GM18858 (cell line): Measurements from ENCODE around the gene HLA-DQB1.

ENCODE experiments used
- ATAC-seq: cut with Tn5 transposase; IDR thresholded peaks from one replicate; pipeline ENCODE4 v1.9.1; 2021; ENCODE audit not compliant: unreplicated experiment

HLA-DQB1 gene

DNA sequence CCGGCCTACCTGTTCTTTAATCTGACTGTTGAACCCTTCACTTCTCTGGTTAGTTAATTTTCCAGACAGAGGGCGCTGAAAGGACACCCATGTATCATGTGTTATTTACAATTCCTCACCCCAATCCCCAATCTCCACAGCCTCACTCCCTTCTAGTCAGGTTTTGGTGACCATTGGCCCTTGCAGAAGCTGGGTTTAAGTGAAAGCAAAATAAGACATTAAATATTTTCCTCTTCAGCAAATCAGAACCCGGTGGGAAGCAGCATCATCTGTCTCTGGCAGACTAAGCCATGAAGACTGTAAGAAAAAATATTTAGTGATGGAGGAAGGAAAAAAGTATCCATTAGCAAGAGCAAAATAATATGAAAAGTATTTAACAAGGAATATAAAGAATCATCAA is 38.6 kb downstream of the HLA-DQB1 start:
- no peak for ATAC-seq

DNA sequence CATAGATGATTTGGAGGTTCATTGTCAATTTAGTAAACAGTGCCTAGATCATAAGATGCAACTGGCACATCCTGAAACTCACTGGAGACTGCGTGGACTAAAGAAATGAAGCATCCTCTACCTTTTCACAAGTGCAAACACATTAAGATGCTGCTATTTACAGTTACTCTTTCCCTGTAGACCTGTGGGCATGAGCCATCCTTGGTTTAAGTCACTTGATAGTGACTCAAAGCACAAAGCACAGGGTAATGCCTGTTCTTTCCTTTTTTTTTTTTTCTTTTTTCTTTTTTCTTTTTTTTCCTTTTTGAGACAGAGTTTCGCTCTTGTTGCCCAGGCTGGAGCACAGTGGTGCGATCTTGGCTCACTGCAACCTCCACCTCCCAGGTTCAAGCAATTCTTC is 39.2 kb downstream of the HLA-DQB1 start:
- ATAC-seq = no peak

DNA sequence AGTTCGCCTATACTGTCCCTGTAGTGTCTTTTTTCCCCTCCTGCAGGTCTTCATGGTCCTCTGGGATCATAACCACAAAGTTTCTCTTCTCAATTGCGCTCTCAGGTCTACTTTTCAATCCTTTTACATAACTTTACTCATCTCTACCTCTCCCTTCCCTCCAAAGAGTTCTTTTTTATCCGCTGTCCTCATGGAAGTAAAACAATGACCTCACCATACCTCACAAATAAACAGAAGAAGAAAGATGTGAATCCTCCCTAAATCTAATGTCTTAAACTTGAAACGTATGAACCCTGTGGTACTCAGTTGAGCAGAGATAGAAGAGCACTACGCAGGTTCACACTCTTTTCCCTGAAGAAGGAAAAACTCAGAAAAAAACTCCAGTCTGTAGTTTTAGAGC is 41.3 kb downstream of the HLA-DQB1 start:
- no peak for ATAC-seq

DNA sequence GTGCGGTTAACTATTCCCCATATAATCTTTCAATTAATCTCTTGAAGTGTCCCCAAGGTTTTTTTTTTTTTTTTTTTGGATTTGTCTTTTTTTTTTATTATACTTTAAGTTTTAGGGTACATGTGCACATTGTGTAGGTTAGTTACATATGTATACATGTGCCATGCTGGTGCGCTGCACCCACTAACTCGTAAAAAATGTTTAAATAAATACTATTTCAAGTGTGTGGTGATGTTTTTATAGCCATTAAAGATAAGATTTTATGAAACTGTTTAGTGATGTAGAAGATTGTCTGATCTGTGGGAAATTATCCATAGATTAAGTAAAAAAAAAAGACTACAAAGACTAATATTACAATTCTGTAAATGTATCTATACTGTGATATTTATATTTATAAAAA is 41.9 kb downstream of the HLA-DQB1 start:
- no peak for ATAC-seq

DNA sequence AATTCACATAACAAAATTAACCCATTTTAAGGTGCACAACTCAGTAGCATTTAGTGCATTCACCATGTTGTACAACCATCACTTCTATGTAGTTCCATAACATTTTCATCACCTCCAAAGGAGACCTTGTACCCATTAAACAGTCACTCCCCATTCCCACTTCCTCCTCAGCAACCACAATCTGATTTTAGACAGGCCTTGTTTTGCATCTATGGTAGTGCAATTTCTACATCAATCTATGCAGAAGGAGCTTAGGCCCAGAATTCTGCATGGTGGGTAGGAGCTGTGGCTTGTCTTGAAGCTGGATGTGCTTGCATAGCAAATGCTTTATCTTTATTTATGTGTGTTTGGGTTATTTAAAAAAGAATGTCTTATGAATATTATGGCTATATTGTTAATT is 42.8 kb downstream of the HLA-DQB1 start:
- no peak for ATAC-seq

DNA sequence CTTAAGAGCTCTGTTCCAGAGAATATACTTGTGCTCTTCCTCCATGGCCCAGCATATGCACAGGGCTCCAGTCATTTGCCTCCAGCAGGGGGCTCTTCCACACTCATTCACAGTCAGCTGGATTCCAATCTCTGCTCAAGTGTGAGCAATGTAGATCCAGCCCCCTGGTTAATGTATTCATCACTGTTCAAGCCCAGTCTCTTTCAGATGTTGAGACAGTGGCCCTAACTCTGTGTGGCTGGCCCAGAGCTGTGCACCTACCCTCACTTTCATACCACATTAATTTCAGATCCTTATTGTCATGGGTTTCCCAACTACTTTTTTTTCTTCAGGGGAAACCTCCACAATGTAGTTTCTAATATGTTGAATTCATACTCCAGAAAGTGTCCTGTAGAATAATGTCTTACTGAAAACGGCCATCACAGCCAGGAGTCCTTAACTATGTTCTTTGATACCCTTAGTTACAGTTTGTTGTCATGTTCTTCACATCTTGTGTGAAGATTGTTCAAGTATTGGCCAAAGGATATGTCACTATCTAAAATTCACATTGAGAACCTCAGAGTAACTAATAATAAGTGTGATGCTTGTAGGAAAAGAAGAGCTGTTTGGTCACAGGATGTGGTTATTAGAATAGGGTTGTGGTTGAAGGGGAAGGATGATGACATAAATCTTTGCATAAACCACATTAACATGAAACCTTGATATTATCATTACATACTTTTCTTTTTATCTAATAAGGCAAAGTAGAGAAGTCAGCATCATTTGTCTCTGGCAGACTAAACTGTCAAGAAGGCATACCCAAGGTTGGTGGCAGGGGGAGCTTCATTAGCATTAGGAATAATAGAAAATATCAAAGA is 43.7 kb downstream of the HLA-DQB1 start:
- ATAC-seq = peak; percentile 70

DNA sequence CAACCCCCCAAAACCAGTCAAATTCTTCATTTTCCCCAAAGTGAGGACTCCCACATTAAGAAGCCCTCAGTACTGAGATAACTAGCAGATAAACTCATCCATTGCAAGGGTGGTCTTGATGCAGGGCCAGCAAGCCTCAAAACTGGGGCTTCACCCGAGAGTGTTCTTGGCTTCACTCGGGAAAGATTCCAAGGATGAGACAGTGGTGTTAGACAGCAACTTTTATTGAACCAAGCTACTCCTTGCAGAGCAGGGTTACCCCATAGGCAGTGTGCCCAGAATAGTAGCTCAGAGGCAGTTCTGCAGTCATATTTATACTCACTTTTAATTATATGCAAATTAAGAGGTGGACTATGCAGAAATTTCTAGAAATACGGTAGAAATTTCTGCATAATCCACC is 45.1 kb downstream of the HLA-DQB1 start:
- ATAC-seq = no peak

DNA sequence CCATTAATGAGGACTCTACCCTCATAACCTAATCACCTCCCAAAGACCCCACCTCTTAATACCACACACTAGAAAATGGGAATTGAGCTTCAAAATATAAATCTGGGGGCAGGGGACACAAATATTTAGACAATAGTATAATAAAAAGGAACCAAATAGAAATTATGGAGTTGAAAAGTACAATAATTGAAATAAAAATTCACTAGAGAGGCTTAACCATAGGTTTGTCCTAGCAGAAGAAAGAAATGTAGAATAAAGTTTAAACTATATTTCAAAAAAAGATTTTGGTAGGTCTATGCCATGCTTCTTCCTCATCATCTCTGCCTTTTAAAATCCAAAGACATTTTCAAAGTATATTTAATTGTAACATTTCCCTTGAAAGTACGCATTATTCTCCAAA is 48.7 kb downstream of the HLA-DQB1 start:
- no peak for ATAC-seq

DNA sequence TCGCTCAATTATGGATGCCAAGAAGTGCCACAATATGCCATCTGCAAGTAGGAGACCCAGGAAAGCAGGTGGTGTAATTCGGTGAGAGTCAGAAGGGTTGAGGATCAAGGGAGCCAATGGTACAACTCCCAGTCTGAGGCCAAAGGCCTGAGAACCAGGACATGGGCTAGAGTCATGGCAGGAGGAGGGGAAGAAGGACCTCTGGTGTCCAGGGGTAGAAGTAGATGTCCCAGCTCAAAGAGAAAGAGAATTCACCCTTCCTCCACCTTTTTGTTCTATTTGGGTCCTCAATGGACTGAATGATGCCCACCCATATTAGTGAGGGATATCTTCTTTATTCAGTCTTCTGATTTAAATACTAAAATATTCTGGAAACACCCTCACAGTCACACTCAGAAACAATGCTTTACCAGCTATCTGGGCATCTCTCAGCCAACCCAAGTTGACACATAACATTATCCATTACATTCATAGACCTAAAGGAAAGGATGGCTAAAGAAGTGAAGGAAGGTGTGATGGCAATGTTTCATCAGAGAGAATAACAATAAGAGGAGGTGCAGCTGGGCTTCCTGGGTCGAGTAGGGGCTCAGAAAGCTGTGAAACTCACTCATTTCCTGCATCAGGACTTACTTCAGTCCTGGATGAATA is 50.4 kb downstream of the HLA-DQB1 start:
- no peak for ATAC-seq

DNA sequence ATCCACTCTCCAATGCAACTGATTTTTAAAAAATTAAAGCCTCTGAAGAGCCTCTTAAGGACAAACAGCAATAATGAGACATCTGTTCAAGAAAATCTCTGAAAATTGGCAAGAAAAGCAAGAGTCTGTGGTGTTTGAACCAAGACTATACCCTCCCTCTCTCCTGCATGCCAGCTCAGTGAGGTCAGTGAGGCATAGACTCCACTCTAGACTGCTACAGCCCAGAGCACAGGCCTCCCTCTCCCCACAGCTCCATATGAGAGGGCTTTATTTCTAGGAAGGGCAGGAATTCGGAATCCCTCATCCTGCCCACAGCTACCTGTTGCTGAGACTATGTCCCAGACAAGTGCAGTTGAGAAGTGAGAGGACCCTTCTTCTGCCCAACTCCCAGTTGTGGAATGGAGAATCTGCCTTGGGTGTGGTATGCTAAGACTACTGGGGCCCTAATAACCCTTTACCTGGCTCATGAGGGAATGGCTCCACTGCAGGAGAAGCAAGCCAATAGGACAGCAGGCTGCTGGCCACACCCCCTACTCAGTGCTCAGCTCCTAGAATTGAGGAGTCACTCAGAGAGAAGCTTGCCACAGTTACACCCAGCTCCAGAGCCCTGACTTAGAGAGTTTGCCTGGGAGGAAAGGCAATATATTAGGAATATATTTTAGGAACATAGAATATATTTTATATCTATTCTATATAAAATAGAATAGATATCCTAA is 51.9 kb downstream of the HLA-DQB1 start:
- no peak for ATAC-seq

DNA sequence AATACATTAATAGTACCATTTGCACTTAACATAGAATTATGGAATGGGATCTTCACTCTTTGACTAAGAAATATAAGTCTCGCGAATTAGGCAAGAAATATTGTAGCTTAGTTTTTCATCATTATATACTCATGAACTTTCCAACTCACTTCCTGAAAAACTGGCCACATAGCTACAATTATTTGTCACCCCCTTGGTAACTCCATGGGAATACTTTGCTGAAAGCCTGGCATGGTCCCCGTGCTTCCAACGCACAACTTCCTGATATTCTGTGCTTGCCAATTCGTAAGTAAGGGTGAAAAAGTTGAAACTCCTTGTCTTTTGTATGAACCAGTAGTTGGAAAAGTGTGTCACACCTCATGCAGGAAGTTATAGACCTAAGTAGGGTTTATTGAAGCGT is 53.0 kb downstream of the HLA-DQB1 start:
- no peak for ATAC-seq

DNA sequence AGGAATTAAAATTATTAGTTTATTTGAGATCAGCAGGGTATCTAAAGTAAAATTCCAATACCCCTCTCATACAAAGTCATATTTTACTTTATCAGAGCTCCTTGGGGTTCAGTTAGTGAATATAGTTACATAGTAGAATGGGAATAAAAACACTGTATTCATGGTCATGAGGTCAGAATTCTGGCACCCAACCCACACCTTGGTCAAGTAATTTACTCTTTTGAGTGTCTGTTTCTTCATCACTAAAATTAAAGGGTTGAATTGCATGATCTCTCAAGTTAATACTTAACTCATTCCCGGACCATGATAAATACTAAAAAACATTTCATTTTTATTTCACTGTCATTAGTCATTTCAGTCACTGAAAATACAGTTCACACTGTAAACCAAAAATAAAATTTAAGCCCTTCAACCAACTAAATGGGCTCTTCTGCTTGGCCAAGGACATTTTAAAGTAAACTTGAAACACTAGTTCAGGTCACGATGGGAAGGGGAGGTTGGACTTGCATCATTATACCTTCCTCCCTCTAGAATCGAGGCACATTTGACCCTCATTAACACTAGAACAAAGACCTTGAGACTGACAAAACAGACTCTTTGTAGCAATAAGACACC is 55.7 kb downstream of the HLA-DQB1 start:
- ATAC-seq = no peak

DNA sequence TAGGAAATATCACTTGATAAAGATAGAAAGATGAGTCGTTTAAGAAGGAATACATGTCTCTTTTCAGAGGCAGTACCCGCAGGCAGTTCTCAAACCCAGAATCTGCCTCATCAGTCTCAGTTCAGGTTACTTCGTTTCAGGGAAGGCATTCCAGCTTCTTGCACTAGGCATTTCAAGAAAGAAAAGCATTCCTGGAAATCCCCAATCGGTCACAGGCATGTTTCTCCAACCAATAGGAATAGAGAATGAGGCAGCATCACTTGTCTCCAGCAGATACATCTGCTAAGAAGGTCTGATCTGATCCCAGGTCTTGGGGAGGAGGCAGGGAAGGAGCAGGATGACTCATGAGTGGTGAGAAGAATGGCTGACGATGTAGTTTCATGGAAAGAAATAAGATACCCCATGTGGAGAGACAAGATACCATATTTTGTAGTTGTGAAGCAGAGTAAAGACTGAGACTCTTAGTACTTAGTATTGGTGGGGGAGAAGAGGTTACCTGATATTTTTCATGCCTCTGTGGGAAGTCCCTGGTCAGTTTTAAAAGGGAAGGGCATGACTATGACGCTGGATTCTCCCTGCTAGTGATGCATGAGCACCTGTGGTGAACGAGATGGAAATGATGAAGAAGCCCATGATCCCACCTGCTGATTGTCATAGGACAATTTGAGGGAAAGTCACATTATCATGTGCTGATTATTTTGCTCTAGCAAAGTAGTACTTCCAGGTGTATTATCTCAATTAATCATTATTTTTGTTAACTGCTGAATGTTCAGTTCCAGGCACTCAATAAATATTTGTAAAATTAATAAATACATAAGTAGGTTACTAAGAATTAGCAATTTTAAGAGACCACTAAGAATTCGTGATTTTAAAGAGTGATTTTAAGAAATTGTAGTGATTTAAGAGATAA is 56.5 kb downstream of the HLA-DQB1 start:
- peak; percentile 83 for ATAC-seq
